HepG2 (cell line): ENCODE data around the gene EEPD1. TPM values are rescaled to one million over a fixed set of nuclear protein-coding genes. Genes with fewer than 3 reads are reported as not detected.

Source experiments
- IKZF5 ChIP-seq: IDR thresholded peaks from 2 replicates; pipeline ENCODE4 v1.6.1; 2018; ENCODE audit warnings: missing genetic modification reagents, mild to moderate bottlenecking, missing compliant biosample characterization
- JUNB ChIP-seq: sonication (generic); formaldehyde crosslinking; IDR thresholded peaks from 2 replicates; pipeline ENCODE4 v1.8.0; 2022; ENCODE audit warnings: missing genetic modification reagents, mild to moderate bottlenecking, borderline replicate concordance
- KMT2B ChIP-seq: IDR thresholded peaks from 2 replicates; pipeline ENCODE4 v1.6.1; 2016; ENCODE audit warnings: missing genetic modification reagents, missing compliant biosample characterization
- MAF1 ChIP-seq: sonication (generic); formaldehyde crosslinking; IDR thresholded peaks from 2 replicates; pipeline ENCODE4 v1.5.0; 2020; ENCODE audit warnings: missing genetic modification reagents, borderline replicate concordance
- MAFF ChIP-seq: IDR thresholded peaks from 2 replicates; pipeline ENCODE4 v1.6.1; 2011; ENCODE audit warnings: low read depth, low read length, improper control_type of control experiment
- NFATC3 ChIP-seq: sonication (generic); formaldehyde crosslinking; IDR thresholded peaks from 2 replicates; pipeline ENCODE4 v1.5.1; 2020; ENCODE audit warnings: mild to moderate bottlenecking, missing genetic modification reagents
- NKX3-1 ChIP-seq: sonication (generic); formaldehyde crosslinking; IDR thresholded peaks from 2 replicates; pipeline ENCODE4 v1.5.0; 2020; ENCODE audit warnings: missing genetic modification reagents
- RNF2 ChIP-seq: fragments of 450-650 bp; conservative IDR thresholded peaks from 2 replicates; pipeline ENCODE4 v1.6.1; 2016; ENCODE audit warnings: low read depth
- ZNF224 ChIP-seq: sonication (generic); formaldehyde crosslinking; IDR thresholded peaks from 2 replicates; pipeline ENCODE4 v1.5.0; 2020; ENCODE audit warnings: mild to moderate bottlenecking, missing genetic modification reagents
- ZNF264 ChIP-seq: sonication (generic); formaldehyde crosslinking; IDR thresholded peaks from 2 replicates; pipeline ENCODE4 v1.4.0; 2020; ENCODE audit warnings: missing genetic modification reagents
- ZNF407 ChIP-seq: sonication (generic); formaldehyde crosslinking; IDR thresholded peaks from one replicate; pipeline ENCODE4 v1.5.1; 2020; ENCODE audit warnings: mild to moderate bottlenecking, missing genetic modification reagents; ENCODE audit errors: not compliant biosample characterization
- ZNF451 ChIP-seq: sonication (generic); formaldehyde crosslinking; IDR thresholded peaks from 2 replicates; pipeline ENCODE4 v1.5.0; 2020; ENCODE audit warnings: mild to moderate bottlenecking, missing genetic modification reagents
- ZNF563 ChIP-seq: sonication (generic); formaldehyde crosslinking; IDR thresholded peaks from 2 replicates; pipeline ENCODE4 v1.8.0; 2022; ENCODE audit warnings: mild to moderate bottlenecking, moderate library complexity, missing genetic modification reagents
- ZSCAN31 ChIP-seq: sonication (generic); formaldehyde crosslinking; IDR thresholded peaks from 2 replicates; pipeline ENCODE4 v1.5.0; 2020; ENCODE audit warnings: low read depth, mild to moderate bottlenecking, missing genetic modification reagents
- polyA plus RNA-seq, 8 experiments: library from polyadenylated mRNA; depleted of rRNA in 3 of 8; stranded (reverse) in 7 of 8; unstranded in 1 of 8; fragments of >200 nt; fragmentation: Illumina TruSeq in 4 of 8; extraction: Trizol in 4 of 8; gene quantifications; 2 replicates each; pipeline versions ENCODE4 v1.2.1 to v1.2.3, GENCODE V29; 2011 to 2016; ENCODE audit warnings: low read depth in 4 of 8, missing spikeins in 1 of 8, mixed read lengths in 1 of 8; ENCODE audit not compliant: insufficient read depth in 1 of 8
- total RNA-seq, 5 experiments: library from RNA; depleted of rRNA; stranded (reverse); fragments of >200 nt; fragmentation: Illumina TruSeq; extraction: Trizol; gene quantifications; 2 replicates each; pipeline ENCODE4 v1.2.3, GENCODE V29; 2016; ENCODE audit warnings: low read depth in 1 of 5
- TF ChIP-seq, protein P1 (sequence below): sonication (generic); formaldehyde crosslinking; IDR thresholded peaks from 2 replicates; pipeline ENCODE4 v1.8.0; 2022; ENCODE audit warnings: missing genetic modification reagents, low read depth, mild to moderate bottlenecking, borderline replicate concordance
- TF ChIP-seq, protein P2 (sequence below): sonication (generic); formaldehyde crosslinking; IDR thresholded peaks from 2 replicates; pipeline ENCODE4 v1.4.0; 2020; ENCODE audit warnings: missing genetic modification reagents, borderline replicate concordance

The EEPD1 gene
- total and polyA plus RNA-seq, 2 of the 13 experiments (the other 11 are each of a cell fraction or from before 2014, with no cell fraction given) = 10.1 to 16.4 TPM

DNA sequence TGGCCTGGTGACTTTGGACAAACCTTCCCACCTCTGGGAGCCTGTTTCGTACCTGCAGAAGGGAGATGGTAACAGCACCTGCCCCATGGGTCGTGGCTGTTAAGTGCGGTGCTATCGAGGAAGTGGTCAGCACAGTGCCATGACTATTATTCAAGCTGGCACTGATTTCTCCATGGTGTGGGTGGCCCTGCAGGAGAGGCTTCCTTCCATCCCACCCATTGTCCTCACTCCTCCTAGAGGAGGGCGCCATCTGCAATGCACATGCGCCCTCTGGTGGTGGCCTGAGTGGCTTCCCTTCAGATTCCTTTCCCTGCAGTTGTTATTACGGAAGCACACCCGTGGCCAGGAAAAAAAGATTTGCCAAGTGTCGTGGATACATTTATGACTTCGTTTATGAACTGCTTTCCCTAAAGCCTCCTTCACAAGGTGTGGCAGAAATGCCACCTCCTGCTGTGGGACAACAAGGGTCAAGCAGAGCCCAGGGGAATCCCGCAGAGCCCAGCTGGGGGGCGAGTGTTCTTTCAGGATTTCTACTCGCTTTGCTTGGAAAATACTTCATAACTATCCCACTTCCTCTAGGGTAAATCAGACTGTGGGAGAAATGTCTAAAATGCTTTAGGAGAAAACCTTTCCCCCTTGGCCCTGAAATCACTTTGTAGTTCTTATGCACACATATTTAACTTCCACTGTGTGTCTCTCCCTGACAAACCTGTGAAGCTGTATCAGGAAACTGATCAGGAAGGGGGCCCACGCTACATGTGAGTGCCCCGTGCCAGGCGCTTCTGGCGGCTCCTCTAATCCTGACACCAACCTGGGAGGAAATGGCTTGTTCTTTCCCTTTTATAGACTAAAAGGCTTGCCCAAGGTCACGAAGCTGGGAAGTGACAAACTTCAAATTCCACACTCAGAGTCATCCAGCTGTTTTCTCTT lies 138.6 kb downstream of the EEPD1 start (continued):
- TF ChIP-seq KMT2B (no peak), ZNF224 (CRISPR knock-in tag) (no peak), MAFF (no peak), MAF1 (CRISPR knock-in tag) (no peak), ZNF407 (no peak), ZSCAN31 (CRISPR knock-in tag) (peak; percentile 77; the same call in 1 of the 2 replicates), RNF2 (no peak), JUNB (CRISPR knock-in tag) (no peak), NFATC3 (CRISPR knock-in tag) (no peak), NKX3-1 (no peak), ZNF264 (no peak), ZNF563 (CRISPR knock-in tag) (no peak), ZNF451 (no peak), IKZF5 (CRISPR knock-in tag) (peak; percentile 51; the same call in 1 of the 2 replicates)
- TF ChIP-seq, protein P1, sequence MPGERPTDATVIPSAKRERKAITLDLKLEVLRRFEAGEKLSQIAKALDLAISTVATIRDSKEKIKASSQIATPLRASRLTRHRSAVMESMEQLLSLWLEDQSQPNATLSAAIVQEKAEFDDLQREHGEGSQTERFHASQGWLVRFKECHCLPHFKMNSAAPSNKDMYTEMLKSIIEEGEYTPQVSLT = no peak
- TF ChIP-seq, protein P2, sequence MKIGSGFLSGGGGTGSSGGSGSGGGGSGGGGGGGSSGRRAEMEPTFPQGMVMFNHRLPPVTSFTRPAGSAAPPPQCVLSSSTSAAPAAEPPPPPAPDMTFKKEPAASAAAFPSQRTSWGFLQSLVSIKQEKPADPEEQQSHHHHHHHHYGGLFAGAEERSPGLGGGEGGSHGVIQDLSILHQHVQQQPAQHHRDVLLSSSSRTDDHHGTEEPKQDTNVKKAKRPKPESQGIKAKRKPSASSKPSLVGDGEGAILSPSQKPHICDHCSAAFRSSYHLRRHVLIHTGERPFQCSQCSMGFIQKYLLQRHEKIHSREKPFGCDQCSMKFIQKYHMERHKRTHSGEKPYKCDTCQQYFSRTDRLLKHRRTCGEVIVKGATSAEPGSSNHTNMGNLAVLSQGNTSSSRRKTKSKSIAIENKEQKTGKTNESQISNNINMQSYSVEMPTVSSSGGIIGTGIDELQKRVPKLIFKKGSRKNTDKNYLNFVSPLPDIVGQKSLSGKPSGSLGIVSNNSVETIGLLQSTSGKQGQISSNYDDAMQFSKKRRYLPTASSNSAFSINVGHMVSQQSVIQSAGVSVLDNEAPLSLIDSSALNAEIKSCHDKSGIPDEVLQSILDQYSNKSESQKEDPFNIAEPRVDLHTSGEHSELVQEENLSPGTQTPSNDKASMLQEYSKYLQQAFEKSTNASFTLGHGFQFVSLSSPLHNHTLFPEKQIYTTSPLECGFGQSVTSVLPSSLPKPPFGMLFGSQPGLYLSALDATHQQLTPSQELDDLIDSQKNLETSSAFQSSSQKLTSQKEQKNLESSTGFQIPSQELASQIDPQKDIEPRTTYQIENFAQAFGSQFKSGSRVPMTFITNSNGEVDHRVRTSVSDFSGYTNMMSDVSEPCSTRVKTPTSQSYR (CRISPR knock-in tag) = no peak
